Measurements from ENCODE around the gene CNTNAP5.

Gene CNTNAP5

DNA sequence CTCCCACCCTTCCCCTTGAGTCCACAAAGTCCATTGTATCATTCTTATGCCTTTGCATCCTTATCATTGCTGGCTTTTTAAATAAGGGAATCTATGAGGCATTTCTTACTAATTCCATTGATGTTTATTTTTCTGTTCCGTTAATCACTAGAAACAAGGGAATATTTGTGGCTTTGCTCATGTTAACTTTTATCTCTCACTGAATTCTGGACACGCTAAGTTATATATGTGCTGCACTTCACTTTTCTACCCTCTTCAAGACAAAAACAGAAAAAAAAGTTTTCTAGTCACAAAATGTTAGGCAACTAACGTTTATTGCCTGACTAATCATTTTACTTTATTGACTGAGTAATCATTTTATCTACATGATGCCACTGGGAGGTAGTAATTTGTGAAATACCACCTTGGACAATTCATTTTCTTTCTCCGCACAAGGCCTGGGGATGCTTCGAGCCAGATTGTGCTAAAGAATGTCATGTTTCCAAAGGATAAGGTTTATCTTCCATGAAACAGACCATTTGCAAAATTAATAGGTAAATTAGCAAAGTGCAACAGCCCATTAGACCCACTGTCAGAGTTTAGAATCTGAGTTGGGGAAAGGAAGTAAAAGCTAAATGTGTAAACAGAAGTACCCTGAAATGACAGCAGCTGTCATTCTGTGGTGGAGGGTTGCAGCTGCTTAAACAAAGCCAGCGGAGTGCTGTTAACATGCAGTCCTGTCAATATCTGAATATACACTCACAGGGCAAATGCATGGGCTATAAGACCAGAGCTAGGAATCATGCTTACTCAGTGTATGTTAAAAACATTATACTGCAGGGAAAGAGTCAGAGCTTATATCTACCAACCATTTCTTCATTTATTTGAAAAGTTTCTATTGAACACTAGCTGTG lies 658.7 kb downstream of the CNTNAP5 start:
- no peak for DNase-seq (ENCODE audit: low read depth in 2 of 2)

DNA sequence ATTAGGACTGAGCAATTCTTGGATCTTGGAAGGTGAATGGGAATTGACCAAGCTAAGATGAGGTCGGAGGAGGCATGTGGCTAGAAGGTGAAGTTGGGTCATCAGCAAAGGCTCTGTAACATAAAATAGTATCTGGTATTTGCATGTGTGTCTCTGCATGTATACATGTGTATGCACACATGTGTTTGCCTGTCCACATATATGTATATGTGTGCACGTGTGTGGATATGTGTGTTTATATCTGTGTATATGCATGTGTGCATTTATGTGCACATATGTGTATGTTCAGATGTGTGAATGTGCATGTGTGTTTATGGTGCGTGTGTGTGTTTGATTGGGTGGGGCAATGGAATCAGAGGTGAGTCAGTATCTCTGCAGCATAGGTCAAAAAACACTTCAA lies 664.3 kb downstream of the CNTNAP5 start:
- DNase-seq (ENCODE audit: low read depth in 2 of 2) = no peak

DNA sequence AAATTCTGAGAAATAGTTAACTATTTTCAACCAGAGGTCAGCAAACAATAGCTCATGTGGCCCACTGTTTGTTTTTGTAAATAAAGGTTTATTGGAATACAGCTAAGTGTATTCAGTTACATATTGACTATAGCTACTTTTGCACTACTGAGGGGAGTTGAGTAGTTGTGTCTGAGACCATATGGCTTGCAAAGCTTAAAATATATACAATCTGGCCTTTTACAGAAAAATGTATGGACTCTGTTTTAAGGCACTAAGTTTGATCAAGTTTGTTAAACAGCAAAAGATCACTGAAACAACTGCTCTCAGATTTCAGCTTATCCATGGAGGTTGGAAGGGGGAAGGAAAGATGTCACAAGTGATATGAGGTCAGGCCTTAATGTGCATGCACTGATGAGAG lies 667.1 kb downstream of the CNTNAP5 start:
- DNase-seq (ENCODE audit: low read depth in 2 of 2) = no peak

DNA sequence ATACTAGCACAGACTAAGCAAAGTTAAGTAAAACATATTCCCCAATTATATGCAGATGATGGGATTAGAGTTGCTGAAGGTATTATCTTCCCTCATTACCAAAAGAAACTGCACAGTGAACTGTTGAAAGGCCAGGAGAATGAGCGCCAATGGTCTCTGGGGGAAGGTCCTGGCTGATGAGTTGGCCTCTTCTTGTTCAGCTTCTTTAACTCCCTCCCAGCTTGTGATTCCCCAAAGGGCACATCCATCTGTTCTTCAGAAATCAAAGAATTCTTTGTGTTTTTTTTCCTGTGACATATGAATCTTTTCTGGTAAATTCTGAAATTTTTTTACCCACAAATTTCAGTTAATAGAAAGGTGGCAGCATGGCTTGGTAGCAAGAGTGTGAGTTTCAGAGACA lies 667.6 kb downstream of the CNTNAP5 start:
- DNase-seq (ENCODE audit: low read depth in 2 of 2) = no peak

DNA sequence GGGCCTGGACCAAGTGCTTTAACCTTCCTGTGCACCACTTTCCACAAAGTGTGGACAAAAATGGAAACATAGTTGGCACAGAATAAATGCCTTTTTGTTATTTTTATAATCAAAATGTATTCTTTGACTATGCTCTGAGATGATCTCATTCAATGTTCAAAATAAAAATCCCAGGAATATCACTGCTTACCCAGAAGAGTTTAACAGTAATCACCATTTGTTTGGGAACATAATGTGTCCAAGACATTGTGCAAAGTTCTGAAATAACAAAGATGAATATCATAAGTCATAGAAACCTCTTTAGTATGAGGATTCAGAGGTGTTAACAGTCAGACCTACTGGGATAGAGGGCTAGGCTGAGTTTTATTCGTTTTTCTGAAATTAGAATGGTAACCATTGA lies 668.1 kb downstream of the CNTNAP5 start:
- DNase-seq (ENCODE audit: low read depth in 2 of 2) = no peak

DNA sequence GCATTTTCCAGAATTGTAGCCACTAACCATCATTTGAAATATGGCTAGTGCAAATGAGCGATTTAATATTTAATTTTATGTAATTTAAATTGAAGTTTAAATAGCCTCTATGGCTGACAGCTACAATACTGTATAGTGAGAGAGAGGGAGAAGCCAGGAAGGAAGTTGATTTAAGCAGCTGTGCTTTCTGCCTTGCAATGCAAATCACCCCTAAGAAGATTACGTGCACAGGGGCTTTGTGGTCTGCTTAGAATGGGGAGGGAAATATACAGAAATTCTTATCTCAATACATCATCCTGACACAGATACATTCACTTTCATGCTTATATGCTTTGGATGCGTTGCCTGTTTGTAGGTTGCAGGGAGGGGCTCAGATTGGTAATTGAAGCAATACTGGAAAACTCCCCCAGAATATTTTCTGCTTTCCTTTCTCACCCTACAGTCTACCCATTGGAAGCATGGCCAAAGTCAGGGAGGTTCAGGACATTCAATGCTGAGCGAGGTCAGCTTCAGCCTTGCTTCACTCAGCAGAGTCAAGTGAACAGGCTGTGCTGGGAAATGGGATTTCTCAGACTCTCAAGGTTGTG lies 674.0 kb downstream of the CNTNAP5 start:
- DNase-seq (ENCODE audit: low read depth in 2 of 2) = no peak

DNA sequence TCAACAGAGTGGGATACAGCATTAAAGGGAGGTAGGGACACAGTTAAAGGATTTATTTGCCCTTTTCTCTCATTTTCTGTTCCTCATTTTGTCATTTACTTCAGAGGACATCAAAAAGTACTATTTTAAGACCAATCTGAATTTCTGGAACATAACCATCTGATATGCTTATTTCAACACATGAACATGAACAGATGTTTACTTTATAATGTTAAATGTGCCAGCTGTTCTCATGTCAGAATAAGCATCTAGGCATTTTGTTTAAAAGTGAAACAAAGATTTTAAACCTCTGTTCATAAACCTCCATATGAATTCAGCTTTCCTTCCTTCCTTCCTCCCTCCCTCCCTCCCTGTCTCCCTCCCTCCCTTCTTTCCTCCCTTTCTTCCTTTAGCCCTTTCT lies 677.7 kb downstream of the CNTNAP5 start:
- DNase-seq (ENCODE audit: low read depth in 2 of 2) = no peak

DNA sequence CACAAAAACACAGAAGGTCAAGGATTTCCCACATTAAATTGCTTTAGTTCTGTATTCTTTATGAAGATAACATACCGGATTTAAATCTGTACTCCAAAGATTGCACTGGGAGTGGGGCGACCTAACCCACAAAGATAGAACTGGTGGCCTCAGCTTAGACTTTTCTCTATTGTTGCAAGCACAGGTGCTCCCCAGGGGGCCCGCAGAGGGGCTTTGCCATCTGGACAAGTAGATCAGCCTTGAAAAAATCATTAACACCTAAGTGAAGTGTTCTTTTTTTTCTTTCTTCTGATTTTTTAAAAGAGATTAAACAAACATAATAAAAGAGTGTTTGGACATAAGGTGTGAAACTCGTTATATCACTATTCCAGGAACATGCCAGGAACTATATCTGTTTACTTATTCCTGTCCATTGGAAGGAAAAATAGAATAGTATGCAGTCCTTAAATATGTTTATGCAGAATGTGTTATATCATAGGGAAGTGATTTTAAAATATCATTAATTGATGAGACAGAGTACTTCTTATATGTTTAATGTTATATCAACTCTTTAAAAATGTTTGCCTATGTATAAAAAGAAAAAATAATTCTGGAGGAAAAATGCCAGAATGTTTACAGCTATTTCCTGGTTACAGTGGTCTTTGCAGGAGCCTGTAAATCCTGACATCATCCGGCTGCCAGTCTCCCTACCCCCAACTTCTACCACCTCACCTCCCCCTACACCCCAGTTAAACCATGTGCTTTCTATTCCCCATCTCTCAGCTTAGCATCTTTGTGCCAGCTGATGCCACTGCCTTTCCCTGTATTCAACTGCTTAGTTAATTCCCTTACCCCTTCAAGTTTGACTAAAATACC lies 679.2 kb downstream of the CNTNAP5 start:
- no peak for DNase-seq (ENCODE audit: low read depth in 2 of 2)

DNA sequence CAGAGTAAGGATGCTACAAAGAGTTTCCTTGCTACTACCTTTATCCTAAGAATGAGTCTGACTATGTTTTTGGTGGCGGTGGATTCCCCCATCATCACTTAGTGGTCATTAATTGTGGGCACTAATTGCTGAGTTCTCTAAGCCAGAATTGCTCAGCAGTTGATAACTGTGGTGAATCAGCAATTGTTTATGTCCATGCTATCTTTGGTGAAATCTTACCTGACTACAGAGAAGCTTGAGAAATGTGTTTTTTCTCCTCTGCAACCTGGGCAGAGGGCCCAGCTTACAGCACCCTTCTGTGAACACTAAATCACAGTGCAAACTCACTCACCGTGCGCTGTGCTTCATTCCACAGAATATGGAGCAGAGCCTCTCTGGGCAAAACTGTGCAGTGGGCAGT lies 683.6 kb downstream of the CNTNAP5 start:
- no peak for DNase-seq (ENCODE audit: low read depth in 2 of 2)

DNA sequence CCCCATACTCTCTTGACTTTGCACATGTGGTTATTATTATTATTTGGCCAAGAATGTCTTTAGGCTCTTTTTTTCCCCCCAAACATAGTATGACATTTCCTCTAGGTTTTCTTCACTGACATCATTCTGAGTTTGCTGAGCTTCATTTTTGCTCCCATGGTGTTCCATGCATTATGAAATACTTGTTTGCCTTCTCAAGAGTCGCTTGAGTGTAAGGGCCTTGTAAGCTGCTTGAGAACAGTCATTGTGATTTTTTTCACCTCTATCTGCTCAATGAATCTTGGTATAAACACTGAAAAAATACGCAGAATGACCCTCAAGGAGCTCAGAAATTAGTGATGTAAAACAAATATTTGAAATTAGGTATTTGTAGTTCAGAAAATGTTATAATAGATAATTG lies 688.9 kb downstream of the CNTNAP5 start:
- no peak for DNase-seq (ENCODE audit: low read depth in 2 of 2)

DNA sequence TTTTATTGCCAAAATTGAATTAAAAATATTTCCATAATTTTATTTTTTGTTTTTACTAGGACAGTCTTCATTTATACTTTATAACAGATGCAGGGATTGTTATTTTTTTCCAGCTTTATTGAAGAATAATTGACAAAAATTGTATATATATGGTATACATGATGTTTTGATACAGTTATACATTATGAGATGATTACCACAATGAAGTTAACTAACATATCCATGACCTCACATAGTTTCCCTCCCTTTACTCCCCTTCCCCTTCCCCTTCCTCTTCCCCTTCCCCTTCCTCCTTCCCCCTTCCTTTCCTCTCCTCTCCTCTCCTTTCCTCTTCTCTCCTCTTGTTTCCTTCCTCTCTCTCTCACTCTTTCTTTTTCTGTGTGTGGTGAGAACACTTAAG lies 700.1 kb downstream of the CNTNAP5 start:
- no peak for DNase-seq (ENCODE audit: low read depth in 2 of 2)

DNA sequence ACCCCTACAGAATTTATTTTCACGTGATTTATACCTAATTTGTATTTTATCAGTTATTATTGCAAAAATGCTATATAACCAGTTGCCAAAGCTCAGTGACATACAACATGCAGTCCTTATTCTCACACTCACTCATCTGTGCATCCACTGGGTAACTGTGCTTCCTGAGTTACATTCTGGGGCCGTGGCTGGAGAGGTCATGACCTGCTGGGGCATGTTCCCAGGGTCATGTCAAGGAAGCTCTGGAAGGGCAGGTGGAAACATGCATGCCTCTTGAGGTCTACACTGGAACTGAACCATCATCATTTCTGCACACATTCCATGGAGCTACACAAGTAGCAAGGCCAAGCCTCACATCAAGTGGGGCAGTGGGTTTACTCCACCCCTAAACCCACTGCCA lies 715.5 kb downstream of the CNTNAP5 start:
- DNase-seq (ENCODE audit: low read depth in 2 of 2) = no peak

DNA sequence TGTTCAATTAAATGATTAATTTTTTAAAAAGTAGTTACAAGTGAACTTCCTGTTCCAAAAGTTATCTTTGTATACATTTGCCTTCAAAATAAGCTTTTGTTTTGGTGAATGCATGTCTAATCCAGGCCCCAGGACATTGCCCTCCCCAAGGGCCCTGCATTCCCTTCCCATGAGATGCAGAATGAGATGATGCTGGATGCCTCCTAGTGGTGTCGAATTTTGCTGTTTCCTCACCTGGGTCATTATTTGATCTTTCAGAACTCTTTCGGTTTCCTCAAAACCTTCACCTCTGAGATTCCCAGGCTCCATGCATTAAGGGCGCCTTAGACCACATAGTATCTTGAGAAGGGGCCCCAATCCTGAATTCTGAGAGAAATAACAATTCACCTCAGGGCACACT lies 728.8 kb downstream of the CNTNAP5 start:
- no peak for DNase-seq (ENCODE audit: low read depth in 2 of 2)

DNA sequence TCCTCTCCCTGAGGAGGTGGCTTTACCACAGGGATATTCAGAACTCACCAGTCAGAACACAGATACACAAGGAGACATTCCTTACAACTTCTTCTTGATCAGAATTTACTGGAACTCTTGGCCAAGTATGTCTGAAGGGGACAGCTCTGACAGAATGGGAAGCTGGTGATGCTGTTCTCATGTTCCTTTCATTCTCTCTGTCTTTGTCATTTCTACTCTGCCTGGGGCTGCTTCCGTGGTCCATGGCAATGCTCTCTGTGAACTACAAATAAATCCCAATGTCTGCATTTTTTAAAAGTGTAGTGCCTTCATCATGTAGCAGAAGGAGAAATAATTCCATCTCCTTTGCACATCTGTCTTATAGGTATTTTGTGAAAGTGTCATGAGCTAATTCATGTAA lies 730.3 kb downstream of the CNTNAP5 start:
- no peak for DNase-seq (ENCODE audit: low read depth in 2 of 2)

DNA sequence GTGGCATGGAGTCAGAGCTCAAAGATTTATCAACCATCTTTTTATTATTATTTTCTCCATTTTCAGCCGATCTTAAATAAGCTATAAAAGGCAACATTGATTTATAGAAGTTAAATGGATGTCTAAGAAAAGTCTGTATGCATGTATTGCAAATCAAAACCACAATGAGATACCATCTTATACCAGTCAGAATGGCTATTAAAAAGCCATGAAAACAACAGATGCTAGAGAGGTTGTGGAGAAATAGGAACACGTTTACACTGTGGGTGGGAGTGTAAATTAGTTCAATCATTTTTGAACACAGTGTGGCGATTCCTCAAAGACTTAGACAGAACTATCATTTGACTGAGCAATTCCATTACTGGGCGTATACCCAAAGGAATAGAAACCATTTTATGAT lies 731.0 kb downstream of the CNTNAP5 start:
- no peak for DNase-seq (ENCODE audit: low read depth in 2 of 2)

DNA sequence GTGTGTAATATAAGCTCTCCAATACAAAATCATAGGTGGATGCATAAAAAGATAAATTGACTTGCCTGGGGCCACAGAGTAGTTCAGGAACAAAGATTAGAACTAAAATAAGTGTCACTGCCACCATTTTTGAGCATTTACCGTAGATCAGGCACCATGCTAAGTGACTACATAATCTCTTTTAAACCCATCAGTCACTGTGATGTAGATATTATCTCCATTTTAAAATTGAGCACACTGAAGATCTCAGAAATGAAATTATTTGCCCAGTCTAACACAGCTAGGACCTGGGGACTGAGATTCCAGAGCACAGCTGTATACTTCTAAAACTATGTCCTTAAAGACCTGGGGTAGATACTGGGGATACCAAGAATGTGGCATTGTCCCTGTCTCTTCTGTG lies 737.3 kb downstream of the CNTNAP5 start:
- DNase-seq (ENCODE audit: low read depth in 2 of 2) = no peak

DNA sequence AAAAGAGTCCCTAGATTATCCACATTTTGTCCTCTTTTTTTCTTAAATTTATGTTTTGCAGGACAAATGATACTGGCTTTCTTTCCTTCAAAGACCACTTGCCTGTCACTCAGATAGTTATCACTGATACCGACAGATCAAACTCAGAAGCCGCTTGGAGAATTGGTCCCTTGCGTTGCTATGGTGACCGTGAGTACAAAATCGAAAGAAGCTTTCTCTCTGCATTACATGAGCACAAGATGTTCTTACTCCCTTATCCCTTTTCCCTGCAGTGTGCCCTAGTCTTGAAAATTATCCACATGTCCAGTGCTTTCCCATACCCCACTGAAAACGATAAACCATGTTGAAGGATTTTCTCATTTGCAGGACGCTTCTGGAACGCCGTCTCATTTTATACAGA lies 738.5 kb downstream of the CNTNAP5 start:
- no peak for DNase-seq (ENCODE audit: low read depth in 2 of 2)

DNA sequence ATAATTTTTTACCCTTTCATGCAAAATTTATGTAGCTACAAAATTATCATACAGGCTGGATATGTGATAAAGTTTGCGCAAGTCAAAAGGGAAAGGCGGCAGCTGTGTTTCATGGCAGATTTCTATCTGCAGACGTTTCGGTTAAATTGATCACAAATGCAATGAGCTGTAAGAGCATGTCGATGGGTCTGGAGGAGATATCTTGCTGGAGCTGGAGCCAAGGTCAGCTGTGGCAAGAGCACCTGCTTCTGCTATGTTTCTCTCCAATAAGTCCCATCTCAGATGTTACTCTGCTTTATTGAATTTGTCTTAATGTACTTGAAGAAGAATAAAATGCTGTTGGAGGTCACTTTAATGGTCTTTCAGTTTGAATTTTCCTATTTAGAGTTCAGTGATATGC lies 749.7 kb downstream of the CNTNAP5 start:
- DNase-seq (ENCODE audit: low read depth in 2 of 2) = no peak

DNA sequence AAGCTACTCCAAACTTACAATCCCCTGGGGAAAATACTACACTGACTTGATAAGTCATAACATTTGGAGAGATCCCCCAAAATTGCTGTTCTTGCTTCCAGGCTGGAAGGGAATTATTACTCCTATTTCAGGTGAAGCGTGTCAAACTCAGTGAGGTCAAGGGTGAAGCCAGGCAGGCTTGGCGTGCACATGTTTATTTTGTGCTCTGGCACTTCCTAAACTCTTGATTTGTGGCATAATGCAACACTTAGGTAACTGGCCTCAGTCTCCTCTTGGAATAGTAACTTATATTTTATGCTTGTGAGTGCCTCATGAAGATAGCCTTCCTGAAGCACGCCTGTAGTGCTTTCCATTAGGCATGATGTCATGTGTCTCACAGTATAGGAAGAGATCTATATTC lies 751.2 kb downstream of the CNTNAP5 start:
- DNase-seq (ENCODE audit: low read depth in 2 of 2) = no peak

DNA sequence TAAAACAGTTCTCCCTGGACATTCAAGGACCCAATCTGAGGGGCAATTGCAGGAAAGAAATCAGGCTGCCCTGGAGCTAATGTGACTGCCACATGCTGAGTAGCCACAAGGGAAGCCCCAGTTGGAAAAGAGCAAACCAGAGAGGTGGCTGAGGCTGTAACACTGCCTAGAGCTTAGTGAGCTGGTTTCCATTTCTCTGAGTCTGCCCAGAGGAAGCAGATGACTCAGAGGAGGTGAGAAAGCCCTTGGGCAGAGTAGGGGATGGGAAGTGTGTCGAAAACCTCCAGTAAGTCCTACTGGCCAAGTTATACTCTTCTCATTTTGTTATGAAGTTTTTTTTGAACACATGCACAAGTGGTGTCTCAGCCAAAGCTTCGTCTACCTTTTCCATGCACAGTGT lies 753.0 kb downstream of the CNTNAP5 start:
- no peak for DNase-seq (ENCODE audit: low read depth in 2 of 2)

DNA sequence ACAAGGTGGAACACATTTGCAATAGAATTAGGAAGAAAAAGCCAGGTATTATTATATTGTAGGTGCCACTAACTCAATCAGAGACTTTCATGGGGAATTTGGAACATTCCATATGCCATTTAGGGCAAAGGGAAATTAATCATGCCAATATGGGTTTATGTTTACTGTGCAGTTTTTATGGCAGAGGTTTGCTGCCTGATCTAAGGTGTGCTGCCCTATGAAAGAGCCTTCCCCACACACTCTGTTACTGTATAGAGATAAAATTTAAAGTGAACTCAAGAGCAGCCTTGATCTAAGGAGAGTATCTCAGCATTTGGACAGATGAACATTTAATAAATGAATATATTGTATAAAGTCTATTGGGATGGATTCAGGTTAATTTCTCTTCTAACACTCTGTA lies 771.6 kb downstream of the CNTNAP5 start:
- no peak for DNase-seq (ENCODE audit: low read depth in 2 of 2)

DNA sequence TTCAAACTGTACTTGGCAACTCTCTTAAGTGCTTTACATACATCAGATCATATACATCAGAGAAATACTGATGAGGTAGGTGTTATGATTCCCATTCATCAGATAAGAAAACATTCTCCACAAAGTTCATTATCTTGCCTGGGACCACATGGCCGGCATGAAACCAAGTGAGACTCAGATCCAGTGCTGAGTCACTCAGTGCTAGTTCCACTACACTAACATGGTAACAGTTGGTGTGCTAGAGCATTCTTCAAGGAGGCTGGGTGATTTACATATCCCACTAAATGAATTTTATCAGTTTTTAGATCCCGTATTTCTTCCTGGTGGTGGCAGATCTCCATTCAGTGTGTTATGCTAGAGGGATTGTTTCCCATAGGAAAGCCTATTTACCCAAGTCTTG lies 772.0 kb downstream of the CNTNAP5 start:
- no peak for DNase-seq (ENCODE audit: low read depth in 2 of 2)

DNA sequence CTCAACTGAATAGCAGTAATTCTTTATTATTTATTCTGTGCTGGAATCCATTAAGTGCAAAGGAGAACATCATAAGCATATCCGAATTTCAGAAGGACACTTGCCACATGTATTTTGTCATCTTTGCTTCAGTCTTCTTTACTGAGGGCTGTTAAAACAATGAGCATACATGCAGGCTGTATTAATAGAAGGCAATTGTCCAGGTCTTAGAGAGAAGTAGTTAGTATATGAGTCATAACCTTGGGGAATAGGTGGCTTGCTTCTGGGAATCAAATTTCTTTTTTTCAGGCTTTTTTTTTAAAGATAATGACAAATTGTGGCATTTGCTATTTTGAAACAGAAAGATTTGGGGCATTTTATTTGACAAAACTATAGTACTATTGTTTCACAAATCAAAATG lies 773.5 kb downstream of the CNTNAP5 start:
- DNase-seq (ENCODE audit: low read depth in 2 of 2) = no peak

Measured in stimulated activated CD4-positive, alpha-beta T cell treated with anti-CD3 and anti-CD28 coated beads, Interleukin-12 subunit alpha, Interleukin-12 subunit beta, amount 100 ng/mL, for 24 hours (primary cell).